ENCODE results near the gene KRT40.

GRCh38 chr17:40986920-40987319 lies 2.8 kb upstream of the KRT40 start:
- no peak for TF ChIP-seq CTCF (IDR thresholded peaks at IDR 0.05; ENCODE audit: control extremely low read depth in 1 of 3, insufficient read depth in 1 of 3, low read depth in 1 of 3, low read length in 3 of 3)
- TF ChIP-seq EZH2 (IDR thresholded peaks at IDR 0.05; ENCODE audit: low read depth, low read length, severe bottlenecking) = no peak
- TF ChIP-seq SUZ12 (IDR thresholded peaks at IDR 0.05; ENCODE audit: low read length) = no peak
- TF ChIP-seq POLR2A (IDR thresholded peaks at IDR 0.05; ENCODE audit: control extremely low read depth in 1 of 2, low read depth in 2 of 2, low read length in 2 of 2) = no peak
- no peak for TF ChIP-seq EP300 (IDR thresholded peaks at IDR 0.05; ENCODE audit: borderline replicate concordance in 1 of 2, low read depth in 2 of 2, low read length in 2 of 2)
- no peak for TF ChIP-seq ATF2 (IDR thresholded peaks at IDR 0.05; ENCODE audit: low read length)
- no peak for TF ChIP-seq KDM1A (IDR thresholded peaks at IDR 0.05; ENCODE audit: borderline replicate concordance, low read length)

Measured in H1 (cell line).